ENCODE data around the gene GATA6.

DNA sequence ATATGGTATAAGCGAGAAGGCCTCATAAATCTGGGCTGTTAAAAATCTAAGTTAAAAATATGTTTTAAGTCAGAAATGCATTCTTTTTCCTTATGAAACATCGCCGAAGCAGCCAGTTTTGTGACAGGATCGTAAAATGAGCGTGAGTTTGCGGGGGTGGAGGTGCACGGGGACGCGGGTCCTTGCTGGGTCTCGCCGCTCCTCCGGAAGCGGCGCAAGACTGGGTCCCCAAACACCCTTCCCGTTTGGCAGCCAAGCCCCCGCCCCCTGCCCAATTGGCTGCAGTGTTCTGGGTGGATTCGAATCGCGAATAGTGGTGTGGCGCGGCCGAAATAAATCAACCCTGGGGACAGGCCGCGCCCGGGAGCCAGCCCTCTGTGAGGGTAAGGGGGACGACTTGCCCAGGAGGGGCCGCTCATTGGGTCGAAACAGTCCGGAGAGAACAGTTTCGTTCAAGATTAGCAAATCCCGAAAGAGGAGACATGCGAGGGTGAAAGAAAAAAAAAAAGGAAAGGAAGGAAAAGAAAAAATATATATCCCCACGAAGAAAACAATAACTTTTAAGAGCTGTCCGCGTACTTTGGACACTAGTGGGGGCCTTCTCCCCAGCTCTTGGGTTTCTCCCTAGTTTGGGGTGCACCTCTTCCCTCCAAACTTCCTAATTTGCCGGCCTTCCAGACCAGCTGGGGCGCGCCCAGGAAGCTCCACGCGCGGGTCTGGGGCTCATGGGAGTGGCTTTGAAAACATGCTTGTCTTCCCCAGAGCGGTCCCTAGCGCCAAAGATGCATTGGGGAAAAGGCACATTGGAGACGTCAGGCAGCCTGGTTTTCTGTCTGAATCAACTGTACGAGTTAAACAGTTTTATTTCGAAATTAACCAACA is 3.1 kb upstream of the GATA6 start:
- TF ChIP-seq, protein P1, sequence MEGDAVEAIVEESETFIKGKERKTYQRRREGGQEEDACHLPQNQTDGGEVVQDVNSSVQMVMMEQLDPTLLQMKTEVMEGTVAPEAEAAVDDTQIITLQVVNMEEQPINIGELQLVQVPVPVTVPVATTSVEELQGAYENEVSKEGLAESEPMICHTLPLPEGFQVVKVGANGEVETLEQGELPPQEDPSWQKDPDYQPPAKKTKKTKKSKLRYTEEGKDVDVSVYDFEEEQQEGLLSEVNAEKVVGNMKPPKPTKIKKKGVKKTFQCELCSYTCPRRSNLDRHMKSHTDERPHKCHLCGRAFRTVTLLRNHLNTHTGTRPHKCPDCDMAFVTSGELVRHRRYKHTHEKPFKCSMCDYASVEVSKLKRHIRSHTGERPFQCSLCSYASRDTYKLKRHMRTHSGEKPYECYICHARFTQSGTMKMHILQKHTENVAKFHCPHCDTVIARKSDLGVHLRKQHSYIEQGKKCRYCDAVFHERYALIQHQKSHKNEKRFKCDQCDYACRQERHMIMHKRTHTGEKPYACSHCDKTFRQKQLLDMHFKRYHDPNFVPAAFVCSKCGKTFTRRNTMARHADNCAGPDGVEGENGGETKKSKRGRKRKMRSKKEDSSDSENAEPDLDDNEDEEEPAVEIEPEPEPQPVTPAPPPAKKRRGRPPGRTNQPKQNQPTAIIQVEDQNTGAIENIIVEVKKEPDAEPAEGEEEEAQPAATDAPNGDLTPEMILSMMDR (conservative IDR thresholded peaks at IDR 0.05), result no peak
- TF ChIP-seq ZFX (IDR thresholded peaks at IDR 0.05), result no peak

Measured in C4-2B (cell line).